Stimulated activated CD4-positive, alpha-beta T cell treated with anti-CD3 and anti-CD28 coated beads, Interleukin-15, amount 100 ng/mL, for 48 hours (primary cell): ENCODE data around the gene CBLB.
"Not testable (repeated sequence)": the region's sequence is repeated elsewhere in the genome, so short reads cannot be mapped to it uniquely, and the experiment has no call there.

Experiments used
- DNase-seq, 2 donors: peaks; one replicate each; pipeline ENCODE4 v3.0.0-alpha.2; 2020; ENCODE audit warnings: low read depth in 2 of 2

CBLB gene

DNA sequence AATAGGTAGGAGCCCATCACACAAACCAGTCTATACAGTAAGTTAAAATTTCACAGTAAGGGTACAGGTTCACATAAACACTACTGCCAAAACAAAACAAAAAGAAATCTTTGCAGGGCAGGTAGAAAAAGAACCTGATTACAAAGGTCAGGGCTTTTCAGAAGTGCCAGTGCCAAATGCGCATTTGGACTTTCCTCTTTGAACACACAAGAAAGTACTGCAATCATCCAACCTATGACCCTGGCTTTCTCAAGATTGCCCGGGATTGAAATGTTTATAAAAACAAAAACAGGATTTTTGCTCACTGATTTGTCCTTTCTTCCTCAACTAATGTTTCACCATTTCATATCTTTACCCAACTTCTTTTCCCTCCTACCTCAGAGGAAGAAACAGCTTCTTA, 47.4 kb downstream of the CBLB start:
- DNase-seq: no peak

GRCh38 chr3:105816833-105817232, 52.0 kb downstream of the CBLB start:
- no peak for DNase-seq

DNA sequence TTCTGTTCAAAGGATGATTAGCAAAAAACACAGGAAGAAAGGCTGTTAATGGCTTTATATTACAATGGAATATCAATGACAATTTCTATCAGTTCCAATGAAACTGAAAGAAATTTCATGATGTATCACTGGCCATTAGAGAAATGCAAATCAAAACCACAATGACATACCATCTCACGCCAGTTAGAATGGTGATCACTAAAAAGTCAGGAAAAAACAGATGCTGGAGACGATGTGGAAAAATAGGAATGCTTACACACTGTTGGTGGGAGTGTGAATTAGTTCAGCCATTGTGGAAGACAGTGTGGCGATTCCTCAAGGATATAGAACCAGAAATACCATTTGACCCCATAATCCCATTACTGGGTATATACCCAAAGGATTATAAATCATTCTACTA, 53.5 kb downstream of the CBLB start:
- not testable (repeated sequence) for DNase-seq

DNA sequence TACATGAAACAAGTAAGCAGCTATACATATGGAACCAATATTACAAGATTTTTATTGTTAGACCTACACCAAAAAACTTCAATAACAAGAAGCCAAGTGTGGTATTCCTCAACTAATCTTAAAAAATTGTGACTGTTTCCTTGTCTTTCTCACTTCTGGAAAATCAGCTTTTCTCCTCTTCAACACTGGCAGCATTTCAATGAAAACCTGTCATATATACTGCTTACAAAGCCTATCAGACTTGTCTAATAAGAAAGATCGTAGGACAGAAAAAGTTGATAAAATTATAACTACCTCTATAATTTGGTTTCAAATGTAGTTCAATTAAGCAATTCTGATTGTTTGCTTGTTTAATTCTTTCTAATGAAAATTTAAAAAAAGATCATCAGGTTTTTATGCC, 55.1 kb downstream of the CBLB start:
- DNase-seq: no peak

DNA sequence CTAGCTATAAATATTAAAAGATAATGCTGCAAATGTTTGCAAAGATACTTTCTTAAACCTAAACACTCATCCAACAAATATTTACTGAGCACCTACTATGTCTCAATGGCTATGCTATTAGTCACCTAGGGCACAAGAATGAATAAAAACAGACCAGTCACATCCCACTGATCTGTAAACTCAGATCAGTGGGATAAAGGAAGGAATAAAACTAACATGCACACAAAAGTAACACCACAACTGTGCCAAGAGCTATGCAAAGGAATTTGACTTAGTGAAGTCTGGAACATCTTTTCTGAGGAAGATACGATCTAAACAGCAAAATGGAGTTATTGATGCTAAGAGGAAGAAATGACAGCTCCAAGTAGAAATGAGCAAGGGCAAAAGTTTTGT, 56.6 kb downstream of the CBLB start:
- no peak for DNase-seq

DNA sequence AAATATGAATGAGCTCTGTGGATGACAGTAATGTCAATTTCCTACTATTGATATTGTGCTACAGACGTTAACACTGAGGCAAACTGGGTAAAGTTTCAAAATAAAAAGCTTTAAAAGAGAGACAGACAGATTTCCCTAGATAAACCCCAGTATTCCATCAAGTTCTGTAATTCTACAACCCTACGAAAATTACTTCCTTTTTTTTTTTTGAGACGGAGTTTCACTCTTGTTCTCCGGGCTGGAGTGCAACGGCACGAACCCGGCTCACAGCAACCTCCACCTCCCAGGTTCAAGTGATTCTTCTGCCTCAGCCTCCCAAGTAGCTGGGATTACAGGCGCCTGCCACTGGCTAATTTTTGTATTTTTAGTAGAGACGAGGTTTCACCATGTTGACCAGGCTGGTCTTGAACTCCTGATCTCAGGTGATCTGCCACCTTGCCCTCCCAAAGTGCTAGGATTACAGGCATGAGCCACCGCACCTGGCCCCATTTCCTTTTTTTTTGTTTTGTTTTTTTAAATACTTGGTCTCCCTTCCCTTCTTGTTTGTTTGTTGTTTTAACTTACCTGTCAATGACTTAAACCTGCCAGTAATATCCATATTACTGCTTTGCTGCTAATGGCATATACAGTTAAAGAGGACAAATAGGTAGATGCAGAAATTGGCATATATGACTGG, 57.2 kb downstream of the CBLB start:
- no peak for DNase-seq

DNA sequence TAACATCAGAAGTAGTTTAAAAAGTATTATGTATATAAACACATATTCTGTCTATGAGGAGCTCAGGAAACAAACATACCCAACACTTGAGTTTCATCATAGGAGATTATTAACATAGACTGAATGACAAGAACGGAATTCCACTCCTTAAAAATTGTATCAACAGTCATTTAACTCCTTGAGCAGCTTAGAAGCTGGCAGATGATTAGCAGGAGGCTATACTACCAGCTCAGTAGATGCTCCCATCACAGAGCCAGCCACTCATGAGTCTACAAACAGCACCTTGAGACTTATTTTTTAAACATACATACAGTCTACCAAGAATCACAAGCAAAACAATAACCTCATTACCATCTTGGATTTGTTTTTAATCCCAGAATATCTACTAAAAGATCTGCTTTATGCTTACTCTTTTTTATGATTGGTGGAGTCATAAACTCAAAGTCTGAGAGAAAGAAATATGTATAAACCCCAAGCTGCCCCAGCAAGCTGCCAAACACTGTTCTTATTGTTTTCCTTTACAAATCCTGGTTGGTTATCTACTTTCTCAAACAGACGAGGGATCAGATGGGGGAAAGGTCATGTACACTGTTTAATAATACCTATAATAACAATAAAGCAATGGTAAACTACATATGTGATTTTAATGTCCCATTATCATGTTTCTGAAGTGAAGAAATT, 59.5 kb downstream of the CBLB start:
- DNase-seq: no peak

DNA sequence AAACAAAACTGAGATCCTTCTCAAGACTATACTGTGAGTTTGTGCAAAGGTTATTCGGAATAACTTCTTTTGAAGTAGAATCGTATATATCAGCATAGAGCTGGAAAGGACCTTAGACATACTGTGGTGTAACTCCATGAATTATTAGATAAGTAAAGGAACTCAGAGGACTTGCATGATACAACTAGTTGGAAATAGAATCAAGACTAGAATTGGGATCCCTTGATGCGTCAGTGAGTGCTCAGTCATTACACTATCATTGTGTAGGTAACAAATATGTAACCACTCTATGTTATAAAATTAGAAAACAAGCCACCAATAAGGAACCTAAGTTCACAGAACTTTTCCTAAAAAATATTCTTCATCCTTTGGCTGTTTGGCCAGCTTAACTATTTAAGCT, 61.1 kb downstream of the CBLB start:
- DNase-seq: no peak

DNA sequence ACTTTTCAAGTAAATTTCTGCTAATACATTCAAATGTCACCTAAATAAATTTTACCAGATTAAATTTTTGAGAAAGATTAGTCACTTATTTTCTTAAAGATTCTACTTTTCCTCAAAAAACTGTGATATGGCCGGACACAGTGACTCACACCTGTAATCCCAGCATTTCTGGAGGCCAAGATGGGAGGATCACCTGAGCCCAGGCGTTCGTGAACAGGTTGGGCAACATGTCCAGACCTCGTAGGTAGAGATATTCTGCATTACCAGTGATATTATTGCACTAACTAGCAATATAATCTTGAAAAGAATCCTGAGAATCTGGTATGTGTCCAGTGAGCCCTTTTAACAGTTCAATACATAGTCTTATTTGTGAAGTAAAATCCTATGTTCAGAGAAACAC, 61.7 kb downstream of the CBLB start:
- DNase-seq: no peak

DNA sequence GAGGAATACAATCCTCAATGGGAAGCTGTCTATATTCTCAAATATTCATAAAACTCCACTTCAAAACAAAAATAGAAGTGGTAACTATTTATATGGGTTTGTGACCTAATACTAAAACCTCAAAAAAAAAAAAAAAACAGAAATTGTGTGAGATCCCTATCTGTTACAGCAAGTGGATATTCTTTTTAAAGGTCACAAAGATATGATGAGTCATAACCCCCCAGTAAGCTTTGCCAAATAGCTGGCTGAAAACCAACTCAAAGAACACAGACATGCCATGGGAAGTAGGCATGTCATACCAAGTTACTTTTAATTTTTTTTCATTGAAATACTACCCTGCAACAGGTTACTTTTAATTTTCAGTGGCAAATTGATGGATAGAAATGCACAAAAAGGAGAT, 62.5 kb downstream of the CBLB start:
- no peak for DNase-seq

- DNase-seq: no peak
Measured at GRCh38 chr3:105805404-105805803, 63.4 kb downstream of the CBLB start.

DNA sequence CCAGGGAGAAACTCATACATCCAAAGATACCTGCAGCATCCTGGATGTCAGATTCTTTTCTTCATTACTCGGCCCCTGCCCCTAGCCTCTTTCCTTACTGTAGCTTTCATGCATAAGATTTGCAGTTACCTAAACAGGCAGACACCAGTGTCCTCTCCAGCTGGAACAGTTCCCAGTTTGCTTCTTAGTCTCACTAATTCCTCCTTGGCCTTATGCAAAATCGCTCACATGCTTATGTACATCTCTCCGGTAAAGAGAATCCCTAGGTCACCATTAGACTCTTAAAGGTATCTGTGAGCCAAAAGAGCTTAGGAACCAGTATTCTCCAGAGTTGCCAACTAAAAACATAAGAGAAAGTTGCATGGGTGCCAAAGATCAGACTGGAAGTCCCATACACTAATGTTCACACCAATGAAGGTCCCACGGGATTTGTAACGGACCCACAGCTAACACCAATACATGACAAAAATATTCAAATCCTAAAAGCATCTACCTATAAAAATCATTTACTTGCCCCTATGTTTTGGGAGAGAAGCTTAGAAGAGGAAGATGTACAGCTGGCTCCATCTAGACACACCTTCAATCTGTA, 66.6 kb downstream of the CBLB start:
- DNase-seq: no peak

DNA sequence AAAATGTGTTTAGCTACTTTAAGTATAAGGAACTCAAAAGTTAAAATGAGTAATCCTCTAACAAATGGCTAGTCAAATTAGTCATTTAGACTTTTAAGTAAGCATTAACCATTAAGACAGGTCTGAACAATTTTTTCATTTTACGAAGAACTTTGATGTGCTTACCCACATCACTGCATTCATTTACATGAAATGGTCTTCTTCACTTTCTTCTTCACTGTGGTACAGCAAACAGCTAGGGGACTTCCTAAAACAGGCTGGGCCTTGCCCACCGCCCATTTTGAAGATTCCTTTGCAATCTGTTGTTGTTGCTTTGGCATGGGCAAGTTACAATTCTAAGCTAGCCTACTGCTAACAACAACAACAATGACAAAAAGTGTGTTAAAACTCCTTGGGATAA, 67.4 kb downstream of the CBLB start:
- no peak for DNase-seq

DNA sequence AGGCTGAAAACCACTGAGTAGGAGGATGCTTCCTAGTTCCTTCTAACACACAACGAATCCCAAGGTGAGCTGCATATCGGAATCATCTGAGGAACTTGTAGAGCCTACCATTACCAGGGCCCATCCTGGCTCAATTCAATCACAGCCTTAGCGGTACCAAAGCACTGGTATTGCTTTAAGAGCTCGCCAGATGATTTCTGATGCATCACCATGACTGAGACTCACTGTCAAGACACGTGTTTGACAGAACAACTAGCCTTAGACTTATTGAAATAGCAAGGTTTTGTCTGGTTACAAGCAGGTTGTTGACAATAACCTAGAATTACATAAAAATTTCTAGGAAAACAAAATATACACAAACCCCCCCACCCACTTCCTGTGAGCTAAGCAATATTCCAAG, 68.5 kb downstream of the CBLB start:
- DNase-seq: no peak

DNA sequence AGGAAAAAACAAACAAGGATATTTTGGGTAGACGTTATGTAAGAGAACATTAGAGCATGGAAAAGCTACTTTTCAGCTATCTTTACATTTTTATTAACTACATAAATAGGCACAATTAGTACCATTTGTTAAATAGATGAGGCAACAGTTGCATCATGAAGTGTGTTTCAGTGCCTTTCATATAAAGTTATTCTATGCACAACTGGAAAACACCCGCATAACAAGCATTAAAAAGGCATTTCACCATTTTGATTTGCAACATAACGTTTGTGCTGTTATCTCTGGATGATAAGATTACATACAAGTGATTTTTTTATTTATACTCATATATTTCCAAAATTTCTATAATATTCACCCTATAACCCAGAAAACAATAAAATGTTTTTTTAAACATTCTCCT, 69.5 kb downstream of the CBLB start:
- no peak for DNase-seq

- DNase-seq: no peak
Measured at GRCh38 chr3:105798381-105798934, 70.4 kb downstream of the CBLB start.

GRCh38 chr3:105793040-105793439, 75.8 kb downstream of the CBLB start:
- DNase-seq: no peak

GRCh38 chr3:105791919-105792786, 76.7 kb downstream of the CBLB start:
- DNase-seq: no peak

- DNase-seq: no peak
Measured at GRCh38 chr3:105791131-105791530, 77.7 kb downstream of the CBLB start.

DNA sequence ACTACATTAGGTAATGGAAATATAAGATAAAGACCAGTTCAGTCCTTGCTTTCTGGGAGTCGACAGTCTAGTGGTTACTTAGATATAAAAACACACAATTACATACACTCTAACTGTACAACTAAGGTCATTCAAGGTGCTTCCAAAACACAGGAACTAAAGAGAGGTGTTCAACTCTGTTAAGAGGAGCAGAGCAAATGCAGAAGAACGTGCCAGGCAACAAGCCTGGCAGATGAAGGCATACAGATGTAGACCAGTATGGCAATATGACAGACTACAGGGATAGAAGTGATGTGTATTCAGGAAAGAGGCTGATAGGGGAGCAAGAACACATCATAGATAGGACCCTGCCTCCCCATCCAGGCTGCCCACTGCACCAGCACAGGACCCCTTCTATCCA, 78.3 kb downstream of the CBLB start:
- DNase-seq: no peak

GRCh38 chr3:105788593-105788992, 80.2 kb downstream of the CBLB start:
- DNase-seq: no peak

DNA sequence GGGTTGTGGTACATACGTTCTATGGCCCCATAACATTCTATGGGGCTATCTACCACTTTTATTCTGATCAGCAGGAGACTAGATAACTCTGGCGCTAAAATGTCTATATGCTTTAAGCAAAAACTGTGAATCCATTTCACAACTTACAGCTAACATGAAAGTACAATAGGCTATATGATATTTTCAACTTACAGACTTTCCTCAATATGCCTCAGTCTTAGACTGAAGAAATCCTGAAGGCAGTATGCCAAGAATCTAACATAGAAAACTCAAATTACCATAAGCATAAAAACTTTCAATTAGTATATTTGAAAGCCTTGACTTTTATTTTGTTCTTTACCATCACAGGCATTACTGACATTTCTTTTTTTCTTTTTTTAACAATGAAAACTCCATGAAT, 81.4 kb downstream of the CBLB start:
- no peak for DNase-seq
